HepG2 (cell line): ENCODE data around the gene SCN8A. TPM values are rescaled to one million over a fixed set of nuclear protein-coding genes. Genes with fewer than 3 reads are reported as not detected.

Experiments
- ATAC-seq: fragments of 200-7000 bp; cut with Tn5 transposase; 3 replicates; pipeline ENCODE4 v1.9.1; 2020; ENCODE audit warnings: mild to moderate bottlenecking, moderate library complexity
- BruUV-seq: library from RNA; stranded (reverse); fragments of 400-500 nt; replicated peaks from 2 replicates; lab custom pipeline; 2021; lab: Mats Ljungman, UMichigan
- CTCF ChIA-PET: fragments of 300-600 bp; formaldehyde crosslinking; extraction: SDS; loops from one replicate; lab custom pipeline; 2021; ENCODE audit warnings: low total read pairs, inconsistent platforms, low intra/inter-chr PET ratio; lab: Yijun Ruan, JAX
- POLR2A ChIA-PET: fragments of 350-600 bp; sonication (Branson Sonifier 250); formaldehyde crosslinking; loops from one replicate; lab custom pipeline; 2020; ENCODE audit warnings: antibody characterized with exemption, inconsistent platforms; lab: Yijun Ruan, JAX
- DNase-seq: peaks from one replicate; pipeline ENCODE4 v3.0.0-alpha.2; 2015; ENCODE audit warnings: low spot score
- FAIRE-seq: peaks from 3 replicates; lab custom pipeline; 2011; peaks lifted over from hg19 to GRCh38; lab: Jason Lieb, UNC
- H2AFZ ChIP-seq: one replicate; pipeline ENCODE4 v1.6.1; 2011; ENCODE audit warnings: low read length, inconsistent platforms
- H3K27ac ChIP-seq: fragments of 300-600 bp; 3 replicates; pipeline ENCODE4 v1.8.0; 2011; ENCODE audit warnings: mixed run types, mild to moderate bottlenecking, mixed read lengths, low read length, inconsistent platforms; ENCODE audit not compliant: insufficient read depth; ENCODE audit errors: extremely low read length
- H3K27me3 ChIP-seq, 2 experiments: fragments of 200-600 bp in 1 of 2; 2 replicates in 1 of 2; 3 replicates in 1 of 2; pipeline versions ENCODE4 v1.6.0 to v1.8.0; 2011; ENCODE audit warnings: low read length in 2 of 2, mild to moderate bottlenecking in 2 of 2, moderate library complexity in 2 of 2, inconsistent platforms in 1 of 2; ENCODE audit not compliant: insufficient read depth in 2 of 2, control insufficient read depth in 1 of 2
- H3K36me3 ChIP-seq, 2 experiments: fragments of 200-600 bp in 1 of 2; replicated peaks in 1 of 2; 2 replicates in 1 of 2; 3 replicates in 1 of 2; pipeline versions ENCODE4 v1.5.1 to v1.8.0; 2011; ENCODE audit warnings: low read length in 2 of 2, inconsistent platforms in 1 of 2; ENCODE audit not compliant: insufficient read depth in 2 of 2, control insufficient read depth in 1 of 2
- H3K4me1 ChIP-seq: 2 replicates; pipeline ENCODE4 v1.5.1; 2012; ENCODE audit warnings: low read length, inconsistent platforms; ENCODE audit not compliant: insufficient read depth
- H3K4me2 ChIP-seq: 2 replicates; pipeline ENCODE4 v1.6.0; 2011; ENCODE audit warnings: low read depth, low read length, inconsistent platforms
- H3K4me3 ChIP-seq, 3 experiments: fragments of 200-600 bp in 1 of 3; sonication (generic), shearing (Covaris generic) in 1 of 3; replicated peaks in 1 of 3; 2 replicates each; pipeline ENCODE4 v1.5.1; 2011 to 2016; ENCODE audit warnings: low read length in 3 of 3, inconsistent platforms in 2 of 3, low read depth in 2 of 3, mild to moderate bottlenecking in 2 of 3, control low read depth in 1 of 3, mixed read lengths in 1 of 3; ENCODE audit not compliant: insufficient read depth in 1 of 3
- H3K79me2 ChIP-seq: one replicate; pipeline ENCODE4 v1.6.1; 2011; ENCODE audit warnings: low read length, inconsistent platforms; ENCODE audit not compliant: insufficient read depth
- H3K9ac ChIP-seq: 2 replicates; pipeline ENCODE4 v1.6.0; 2011; ENCODE audit warnings: mild to moderate bottlenecking, low read depth, low read length, inconsistent platforms; ENCODE audit not compliant: insufficient read depth
- H3K9me3 ChIP-seq: 2 replicates; pipeline ENCODE4 v1.5.1; 2012; ENCODE audit warnings: mild to moderate bottlenecking, low read length
- H4K20me1 ChIP-seq: 2 replicates; pipeline ENCODE4 v1.6.0; 2011; ENCODE audit warnings: inconsistent platforms, mild to moderate bottlenecking, low read length, moderate library complexity; ENCODE audit not compliant: insufficient read depth
- BHLHE40 ChIP-seq: IDR thresholded peaks from 2 replicates; pipeline ENCODE4 v1.6.1; 2011; ENCODE audit warnings: low read length, improper control_type of control experiment
- CEBPG ChIP-seq: IDR thresholded peaks from 2 replicates; pipeline ENCODE4 v1.6.1; 2016
- ETV6 ChIP-seq: sonication (generic); formaldehyde crosslinking; conservative IDR thresholded peaks from 2 replicates; pipeline ENCODE4 v1.4.0; 2020; ENCODE audit warnings: missing genetic modification reagents
- HMGA1 ChIP-seq: sonication (generic); formaldehyde crosslinking; conservative IDR thresholded peaks from 2 replicates; pipeline ENCODE4 v1.4.0; 2020; ENCODE audit warnings: missing genetic modification reagents
- SNAPC4 ChIP-seq: sonication (generic); formaldehyde crosslinking; IDR thresholded peaks from 2 replicates; pipeline ENCODE4 v1.4.0; 2020; ENCODE audit warnings: mild to moderate bottlenecking, missing genetic modification reagents
- SSRP1 ChIP-seq: IDR thresholded peaks from 2 replicates; pipeline ENCODE4 v1.6.1; 2016; ENCODE audit warnings: control low read depth
- ZFY ChIP-seq: sonication (generic); formaldehyde crosslinking; IDR thresholded peaks from 2 replicates; pipeline ENCODE4 v1.4.0; 2020; ENCODE audit warnings: missing genetic modification reagents
- ZNF557 ChIP-seq: sonication (generic); formaldehyde crosslinking; IDR thresholded peaks from 2 replicates; pipeline ENCODE4 v1.4.0; 2020; ENCODE audit warnings: missing genetic modification reagents
- ZNF629 ChIP-seq: sonication (generic); formaldehyde crosslinking; conservative IDR thresholded peaks from 2 replicates; pipeline ENCODE4 v1.5.0; 2020; ENCODE audit warnings: missing genetic modification reagents
- ZNF710 ChIP-seq: sonication (generic); formaldehyde crosslinking; IDR thresholded peaks from 2 replicates; pipeline ENCODE4 v1.5.0; 2020; ENCODE audit warnings: mild to moderate bottlenecking, missing genetic modification reagents, borderline replicate concordance
- in situ Hi-C: cut with HindIII; loops from 2 replicates; pipeline ENCODE4 v1.10.0; 2017; ENCODE audit warnings: low pct_unique_long_range_greater_than_20kb; ENCODE audit not compliant: extremely low pct_ligation_motif_present
- intact Hi-C: fragments of 100-400 bp; cut with micrococcal nuclease; formaldehyde crosslinking; loops from one replicate; pipeline ENCODE4 v1.10.0; 2022; ENCODE audit not compliant: unreplicated experiment
- polyA plus RNA-seq, 8 experiments: library from polyadenylated mRNA; depleted of rRNA in 3 of 8; stranded (reverse) in 7 of 8; unstranded in 1 of 8; fragments of >200 nt; fragmentation: Illumina TruSeq in 4 of 8; extraction: Trizol in 4 of 8; gene quantifications; 2 replicates each; pipeline versions ENCODE4 v1.2.1 to v1.2.3, GENCODE V29; 2011 to 2016; ENCODE audit warnings: low read depth in 4 of 8, missing spikeins in 1 of 8, mixed read lengths in 1 of 8; ENCODE audit not compliant: insufficient read depth in 1 of 8
- total RNA-seq, 5 experiments: library from RNA; depleted of rRNA; stranded (reverse); fragments of >200 nt; fragmentation: Illumina TruSeq; extraction: Trizol; gene quantifications; 2 replicates each; pipeline ENCODE4 v1.2.3, GENCODE V29; 2016; ENCODE audit warnings: low read depth in 1 of 5
- TF ChIP-seq, protein P1 (sequence below): sonication (generic); formaldehyde crosslinking; IDR thresholded peaks from 2 replicates; pipeline ENCODE4 v1.5.1; 2020; ENCODE audit warnings: missing genetic modification reagents, mild to moderate bottlenecking, borderline replicate concordance
- TF ChIP-seq, protein P2 (sequence below): IDR thresholded peaks from 2 replicates; pipeline ENCODE4 v1.6.1; 2016
- TF ChIP-seq, protein P3 (sequence below): sonication (generic); formaldehyde crosslinking; IDR thresholded peaks from 2 replicates; pipeline ENCODE4 v1.8.0; 2022; ENCODE audit warnings: mild to moderate bottlenecking, missing genetic modification reagents, moderate library complexity

SCN8A gene
- total and polyA plus RNA-seq, 2 of the 13 experiments (the other 11 are each of a cell fraction or from before 2014, with no cell fraction given), result 0.57 to 1.4 TPM

DNA sequence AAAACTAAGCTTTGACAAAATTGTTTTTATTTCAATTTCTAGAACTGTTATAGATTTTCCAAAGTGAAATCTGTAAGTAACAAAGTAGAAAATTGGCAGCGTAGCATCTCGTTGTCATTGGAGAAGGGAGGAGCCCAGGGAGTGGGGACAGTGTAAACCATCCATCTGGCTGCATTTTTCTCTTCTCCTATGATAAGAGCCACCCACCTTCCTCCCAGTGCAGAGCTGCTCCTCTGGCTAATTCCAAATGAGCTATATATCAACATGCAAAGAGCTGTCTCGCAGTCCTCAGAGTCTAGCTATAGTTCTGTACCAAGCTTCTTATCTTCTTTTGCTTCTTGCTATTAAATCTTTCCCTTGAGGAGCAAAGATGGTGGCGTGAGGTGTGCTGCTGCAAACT is 56.6 kb downstream of the SCN8A start (continued):
- TF ChIP-seq SNAPC4 (CRISPR knock-in tag), result no peak
- TF ChIP-seq SSRP1 (CRISPR knock-in tag), result no peak
- TF ChIP-seq ZFY (CRISPR knock-in tag), result no peak
- no peak for TF ChIP-seq CEBPG
- TF ChIP-seq, protein P1, sequence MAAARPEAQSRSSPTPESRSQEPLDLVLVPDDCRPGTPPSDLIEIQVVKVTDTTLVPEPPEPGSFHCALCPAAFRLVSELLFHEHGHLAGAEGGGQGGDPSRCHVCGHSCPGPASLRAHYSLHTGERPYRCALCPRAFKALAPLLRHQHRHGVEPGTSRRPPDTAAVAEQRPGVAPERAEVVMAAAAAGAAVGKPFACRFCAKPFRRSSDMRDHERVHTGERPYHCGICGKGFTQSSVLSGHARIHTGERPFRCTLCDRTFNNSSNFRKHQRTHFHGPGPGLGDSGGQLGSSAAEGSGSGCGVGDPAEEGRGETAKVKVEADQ (CRISPR knock-in tag), result no peak
- no peak for TF ChIP-seq ETV6 (CRISPR knock-in tag)
- no peak for TF ChIP-seq ZNF557 (CRISPR knock-in tag)

GRCh38 chr12:51653431-51653830 is 62.4 kb downstream of the SCN8A start:
- FAIRE-seq, result no peak
- Histone ChIP-seq H3K4me3 (no peak overlapping the region), H3K27me3 (no peaks in the 10 kb centered on the region), H3K4me2 (no peak overlapping the region), H3K79me2 (no peaks in the 10 kb centered on the region), H3K36me3 (no peaks in the 10 kb centered on the region), H4K20me1 (no peaks in the 10 kb centered on the region), H2AFZ (no peak overlapping the region), H3K4me1 (no peaks in the 10 kb centered on the region), H3K9ac (no peak overlapping the region), H3K9me3 (no peaks in the 10 kb centered on the region), H3K27ac (no peak overlapping the region)
- intact Hi-C loops (no loop called here), in situ Hi-C loops (no loop called here)
- ChIA-PET POLR2A (no interaction called here), CTCF (no interaction called here)
- no TSS peak for BruUV-seq
- DNase-seq, result no peak
- ATAC-seq, result no peak
- TF ChIP-seq, protein P2, sequence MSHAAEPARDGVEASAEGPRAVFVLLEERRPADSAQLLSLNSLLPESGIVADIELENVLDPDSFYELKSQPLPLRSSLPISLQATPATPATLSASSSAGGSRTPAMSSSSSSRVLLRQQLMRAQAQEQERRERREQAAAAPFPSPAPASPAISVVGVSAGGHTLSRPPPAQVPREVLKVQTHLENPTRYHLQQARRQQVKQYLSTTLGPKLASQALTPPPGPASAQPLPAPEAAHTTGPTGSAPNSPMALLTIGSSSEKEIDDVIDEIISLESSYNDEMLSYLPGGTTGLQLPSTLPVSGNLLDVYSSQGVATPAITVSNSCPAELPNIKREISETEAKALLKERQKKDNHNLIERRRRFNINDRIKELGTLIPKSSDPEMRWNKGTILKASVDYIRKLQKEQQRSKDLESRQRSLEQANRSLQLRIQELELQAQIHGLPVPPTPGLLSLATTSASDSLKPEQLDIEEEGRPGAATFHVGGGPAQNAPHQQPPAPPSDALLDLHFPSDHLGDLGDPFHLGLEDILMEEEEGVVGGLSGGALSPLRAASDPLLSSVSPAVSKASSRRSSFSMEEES, result no peak
- TF ChIP-seq HMGA1 (CRISPR knock-in tag) (no peak), BHLHE40 (no peak), ZNF710 (CRISPR knock-in tag) (no peak), ZNF629 (CRISPR knock-in tag) (no peak)
- TF ChIP-seq, protein P3, sequence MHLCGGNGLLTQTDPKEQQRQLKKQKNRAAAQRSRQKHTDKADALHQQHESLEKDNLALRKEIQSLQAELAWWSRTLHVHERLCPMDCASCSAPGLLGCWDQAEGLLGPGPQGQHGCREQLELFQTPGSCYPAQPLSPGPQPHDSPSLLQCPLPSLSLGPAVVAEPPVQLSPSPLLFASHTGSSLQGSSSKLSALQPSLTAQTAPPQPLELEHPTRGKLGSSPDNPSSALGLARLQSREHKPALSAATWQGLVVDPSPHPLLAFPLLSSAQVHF (CRISPR knock-in tag), result no peak
